ENCODE data around the gene CEMIP.

CEMIP gene

DNA sequence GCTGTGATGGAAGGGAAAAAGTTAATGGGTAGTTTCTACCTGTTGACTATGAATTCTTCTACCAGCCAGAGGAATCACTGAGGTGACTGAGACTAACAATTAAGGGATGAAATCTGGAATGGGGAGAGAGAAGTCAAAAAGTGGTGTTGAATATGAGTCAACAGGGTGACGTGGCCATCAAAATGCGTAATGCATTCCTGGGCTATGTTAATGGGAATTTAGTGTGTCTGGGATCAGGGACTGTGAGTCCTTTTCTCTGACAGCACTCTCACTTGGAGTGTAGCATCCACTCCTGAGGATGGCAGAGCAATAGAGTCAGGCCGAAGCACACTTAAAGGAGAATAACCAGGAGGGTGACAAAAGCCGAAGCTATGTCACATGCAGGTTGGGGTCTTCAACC is 150.1 kb downstream of the CEMIP start:
- no peak for DNase-seq
- no peak overlapping the region for H3K4me3 ChIP-seq (ENCODE audit: low read length)
- no peaks in the 10 kb centered on the region for H3K79me2 ChIP-seq (ENCODE audit: low read length)
- no peaks in the 10 kb centered on the region for H3K36me3 ChIP-seq (replicated peaks; ENCODE audit: insufficient read depth, low read length)
- TF ChIP-seq, protein P1, sequence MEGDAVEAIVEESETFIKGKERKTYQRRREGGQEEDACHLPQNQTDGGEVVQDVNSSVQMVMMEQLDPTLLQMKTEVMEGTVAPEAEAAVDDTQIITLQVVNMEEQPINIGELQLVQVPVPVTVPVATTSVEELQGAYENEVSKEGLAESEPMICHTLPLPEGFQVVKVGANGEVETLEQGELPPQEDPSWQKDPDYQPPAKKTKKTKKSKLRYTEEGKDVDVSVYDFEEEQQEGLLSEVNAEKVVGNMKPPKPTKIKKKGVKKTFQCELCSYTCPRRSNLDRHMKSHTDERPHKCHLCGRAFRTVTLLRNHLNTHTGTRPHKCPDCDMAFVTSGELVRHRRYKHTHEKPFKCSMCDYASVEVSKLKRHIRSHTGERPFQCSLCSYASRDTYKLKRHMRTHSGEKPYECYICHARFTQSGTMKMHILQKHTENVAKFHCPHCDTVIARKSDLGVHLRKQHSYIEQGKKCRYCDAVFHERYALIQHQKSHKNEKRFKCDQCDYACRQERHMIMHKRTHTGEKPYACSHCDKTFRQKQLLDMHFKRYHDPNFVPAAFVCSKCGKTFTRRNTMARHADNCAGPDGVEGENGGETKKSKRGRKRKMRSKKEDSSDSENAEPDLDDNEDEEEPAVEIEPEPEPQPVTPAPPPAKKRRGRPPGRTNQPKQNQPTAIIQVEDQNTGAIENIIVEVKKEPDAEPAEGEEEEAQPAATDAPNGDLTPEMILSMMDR (IDR thresholded peaks at IDR 0.05; ENCODE audit: low read length), result no peak
- TF ChIP-seq EZH2 (optimal IDR thresholded peaks at IDR 0.05; ENCODE audit: low read depth, low read length) (no peak), EZH2phosphoT487 (IDR thresholded peaks at IDR 0.05; ENCODE audit: low read length) (no peak)
- H3K27ac ChIP-seq (ENCODE audit: low read length), result no peak overlapping the region
- no peak overlapping the region for H2AFZ ChIP-seq (ENCODE audit: low read length)
- H3F3A ChIP-seq (ENCODE audit: insufficient read depth, low read length), result no peaks in the 10 kb centered on the region
- H3K9me3 ChIP-seq (replicated peaks; ENCODE audit: insufficient read depth, low read length), result no peaks in the 10 kb centered on the region
- H3K4me1 ChIP-seq (ENCODE audit: low read length), result no peaks in the 10 kb centered on the region
- H4K20me1 ChIP-seq (ENCODE audit: insufficient read depth, low read length), result no peaks in the 10 kb centered on the region
- no peak overlapping the region for H3K9ac ChIP-seq (ENCODE audit: low read length)
- no peaks in the 10 kb centered on the region for H3K9me2 ChIP-seq (replicated peaks; ENCODE audit: insufficient read depth, low read length)
- H3K4me2 ChIP-seq (ENCODE audit: low read depth, low read length), result no peak overlapping the region
- H3K27me3 ChIP-seq (replicated peaks; ENCODE audit: insufficient read depth, low read length), result no peaks in the 10 kb centered on the region

DNA sequence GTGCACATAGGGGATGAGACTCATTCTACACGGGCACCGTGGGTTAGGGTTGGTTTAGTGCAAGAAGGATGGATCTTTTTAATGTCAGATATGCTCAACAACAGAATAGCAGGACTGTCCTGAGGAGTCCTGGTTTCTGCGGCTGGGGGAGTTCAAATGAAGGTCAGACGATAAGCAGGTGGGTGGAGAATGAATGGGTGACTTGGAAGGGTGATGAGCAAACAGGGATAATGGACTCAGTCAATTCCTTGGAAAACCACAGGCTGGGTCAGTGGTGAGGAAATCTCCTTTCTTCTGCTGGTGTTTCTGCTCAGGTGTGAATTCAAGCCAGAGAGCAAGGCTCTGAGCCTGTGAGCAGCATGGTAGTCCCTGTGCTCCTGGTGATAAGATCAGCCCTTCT is 150.5 kb downstream of the CEMIP start:
- TF ChIP-seq, protein P1 (IDR thresholded peaks at IDR 0.05; ENCODE audit: low read length), result no peak
- TF ChIP-seq EZH2 (optimal IDR thresholded peaks at IDR 0.05; ENCODE audit: low read depth, low read length) (no peak), EZH2phosphoT487 (IDR thresholded peaks at IDR 0.05; ENCODE audit: low read length) (no peak)
- H3K9me2 ChIP-seq (replicated peaks; ENCODE audit: insufficient read depth, low read length), result no peaks in the 10 kb centered on the region
- no peaks in the 10 kb centered on the region for H3K9me3 ChIP-seq (replicated peaks; ENCODE audit: insufficient read depth, low read length)
- H3K36me3 ChIP-seq (replicated peaks; ENCODE audit: insufficient read depth, low read length), result no peaks in the 10 kb centered on the region
- DNase-seq, result no peak
- H3K9ac ChIP-seq (ENCODE audit: low read length), result no peak overlapping the region
- H3F3A ChIP-seq (ENCODE audit: insufficient read depth, low read length), result no peaks in the 10 kb centered on the region
- H3K4me3 ChIP-seq (ENCODE audit: low read length), result no peak overlapping the region
- H3K4me2 ChIP-seq (ENCODE audit: low read depth, low read length), result no peak overlapping the region
- no peaks in the 10 kb centered on the region for H3K27me3 ChIP-seq (replicated peaks; ENCODE audit: insufficient read depth, low read length)
- H3K79me2 ChIP-seq (ENCODE audit: low read length), result no peaks in the 10 kb centered on the region
- H3K4me1 ChIP-seq (ENCODE audit: low read length), result no peaks in the 10 kb centered on the region
- H4K20me1 ChIP-seq (ENCODE audit: insufficient read depth, low read length), result no peaks in the 10 kb centered on the region
- no peak overlapping the region for H2AFZ ChIP-seq (ENCODE audit: low read length)
- no peak overlapping the region for H3K27ac ChIP-seq (ENCODE audit: low read length)

DNA sequence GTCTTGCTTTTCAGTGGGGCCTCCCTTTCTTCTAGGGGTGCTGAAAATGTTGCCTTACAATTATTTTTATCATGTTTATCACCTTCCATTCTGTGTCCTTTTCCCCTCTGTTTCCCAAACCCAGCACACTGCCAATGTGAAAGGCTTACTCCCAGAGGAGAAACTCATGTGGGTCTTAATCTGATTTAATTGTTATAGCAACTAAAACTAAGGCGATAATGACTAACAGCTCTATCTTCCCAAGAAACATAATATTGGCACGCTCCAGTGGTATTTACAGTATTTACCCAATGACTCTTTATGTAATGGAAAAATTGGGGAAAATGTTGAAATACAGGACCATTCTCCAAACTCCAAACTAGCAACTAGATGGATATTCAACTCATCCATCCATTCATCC is 152.0 kb downstream of the CEMIP start:
- Histone ChIP-seq H3K27me3 (replicated peaks; ENCODE audit: insufficient read depth, low read length) (no peaks in the 10 kb centered on the region), H3K4me3 (ENCODE audit: low read length) (no peak overlapping the region), H3K4me1 (ENCODE audit: low read length) (no peaks in the 10 kb centered on the region), H4K20me1 (ENCODE audit: insufficient read depth, low read length) (no peaks in the 10 kb centered on the region), H2AFZ (ENCODE audit: low read length) (no peak overlapping the region), H3K4me2 (ENCODE audit: low read depth, low read length) (no peak overlapping the region), H3K9ac (ENCODE audit: low read length) (no peak overlapping the region), H3K36me3 (replicated peaks; ENCODE audit: insufficient read depth, low read length) (no peaks in the 10 kb centered on the region), H3F3A (ENCODE audit: insufficient read depth, low read length) (no peaks in the 10 kb centered on the region), H3K27ac (ENCODE audit: low read length) (no peak overlapping the region), H3K9me3 (replicated peaks; ENCODE audit: insufficient read depth, low read length) (no peaks in the 10 kb centered on the region), H3K79me2 (ENCODE audit: low read length) (no peaks in the 10 kb centered on the region), H3K9me2 (replicated peaks; ENCODE audit: insufficient read depth, low read length) (no peaks in the 10 kb centered on the region)
- DNase-seq, result no peak
- no peak for TF ChIP-seq EZH2 (optimal IDR thresholded peaks at IDR 0.05; ENCODE audit: low read depth, low read length)
- TF ChIP-seq, protein P1 (IDR thresholded peaks at IDR 0.05; ENCODE audit: low read length), result no peak

Measured in MM.1S (cell line).